ENCODE measurements around the gene LHX4. TPM values are rescaled to one million over a fixed set of nuclear protein-coding genes. Genes with fewer than 3 reads are reported as not detected.
A peak's percentile ranks its signal among the peaks of the same experiment; 100 is the strongest.

Gene LHX4
- total RNA-seq, 2 experiments from 2014 or later: not detected

DNA sequence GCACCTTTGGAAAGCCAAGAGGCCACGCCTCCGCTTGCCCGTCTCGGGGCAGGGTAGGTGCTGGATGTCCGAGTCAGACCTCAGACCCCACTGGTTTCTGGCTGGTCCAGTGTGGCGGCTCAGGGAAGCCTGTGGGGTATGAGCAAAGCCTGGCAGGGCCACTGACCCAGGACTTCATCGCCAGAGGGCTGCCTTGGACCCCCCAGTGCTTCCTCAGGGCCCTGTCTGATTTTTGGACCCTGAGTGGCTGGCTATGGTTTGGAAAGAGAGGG lies 20.4 kb downstream of the LHX4 start:
- CTCF ChIA-PET: interaction anchor here (1.7 kb wide), 1 partner anchor 164 kb away, joined by 4 read pairs; no protein-coding TSS in a partner anchor
- Mint-ChIP-seq H3K9me3 (ENCODE audit: insufficient read depth) (no peaks in the 10 kb centered on the region), H3K27me3 (ENCODE audit: low read depth) (no peaks in the 10 kb centered on the region), H3K4me1 (ENCODE audit: low read depth) (peaks cover 3% of the 10 kb centered on the region), H3K36me3 (ENCODE audit: low read depth) (no peaks in the 10 kb centered on the region), H3K4me3 (no peak overlapping the region), H3K27ac (no peak overlapping the region)
- DNase-seq (no peak), ATAC-seq (no peak)
- POLR2A ChIA-PET: no interaction called here

DNA sequence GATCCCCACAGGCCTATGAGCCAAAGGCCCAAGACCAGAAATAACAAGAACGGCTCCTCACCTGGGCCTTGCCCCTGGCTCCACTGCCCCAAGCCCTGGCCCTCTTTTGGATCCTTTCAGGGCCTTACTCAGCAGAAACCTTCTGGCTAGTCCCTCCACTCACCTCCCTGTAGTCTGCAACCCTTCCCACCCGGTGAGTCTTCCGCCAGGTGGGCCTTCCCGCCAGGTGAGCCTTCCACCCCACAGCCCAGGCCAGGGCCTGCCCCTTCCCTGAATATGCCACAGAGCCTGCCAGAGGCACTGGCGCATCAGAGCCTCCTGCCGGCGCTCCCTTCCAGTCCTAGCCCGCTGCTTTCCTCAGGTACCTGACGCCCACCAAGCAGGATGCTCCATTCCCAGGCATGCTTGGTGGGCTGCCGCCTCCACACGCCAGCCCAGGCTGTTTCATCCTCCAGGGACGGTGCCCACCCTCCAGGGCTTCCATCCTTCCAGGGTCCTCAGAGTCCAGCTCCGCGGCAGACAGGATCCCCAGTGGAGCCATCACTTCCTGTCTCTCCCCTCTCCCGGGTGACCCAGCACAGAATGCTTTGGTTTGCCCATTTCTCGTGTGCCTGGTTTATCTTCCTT lies 20.9 kb downstream of the LHX4 start:
- no peaks in the 10 kb centered on the region for H3K36me3 Mint-ChIP-seq (ENCODE audit: low read depth)
- H3K27me3 Mint-ChIP-seq (ENCODE audit: low read depth): no peaks in the 10 kb centered on the region
- peaks cover 3% of the 10 kb centered on the region for H3K4me1 Mint-ChIP-seq (ENCODE audit: low read depth)
- no peak overlapping the region for H3K4me3 Mint-ChIP-seq
- no peak overlapping the region for H3K27ac Mint-ChIP-seq
- no peaks in the 10 kb centered on the region for H3K9me3 Mint-ChIP-seq (ENCODE audit: insufficient read depth)
- POLR2A ChIA-PET: no interaction called here
- CTCF ChIA-PET: interaction anchor here (1.3 to 3.7 kb wide), 6 partner anchors 10 to 232 kb away, joined by 3 to 19 read pairs (median 8); no protein-coding TSS in a partner anchor
- ATAC-seq: no peak
- no peak for DNase-seq

DNA sequence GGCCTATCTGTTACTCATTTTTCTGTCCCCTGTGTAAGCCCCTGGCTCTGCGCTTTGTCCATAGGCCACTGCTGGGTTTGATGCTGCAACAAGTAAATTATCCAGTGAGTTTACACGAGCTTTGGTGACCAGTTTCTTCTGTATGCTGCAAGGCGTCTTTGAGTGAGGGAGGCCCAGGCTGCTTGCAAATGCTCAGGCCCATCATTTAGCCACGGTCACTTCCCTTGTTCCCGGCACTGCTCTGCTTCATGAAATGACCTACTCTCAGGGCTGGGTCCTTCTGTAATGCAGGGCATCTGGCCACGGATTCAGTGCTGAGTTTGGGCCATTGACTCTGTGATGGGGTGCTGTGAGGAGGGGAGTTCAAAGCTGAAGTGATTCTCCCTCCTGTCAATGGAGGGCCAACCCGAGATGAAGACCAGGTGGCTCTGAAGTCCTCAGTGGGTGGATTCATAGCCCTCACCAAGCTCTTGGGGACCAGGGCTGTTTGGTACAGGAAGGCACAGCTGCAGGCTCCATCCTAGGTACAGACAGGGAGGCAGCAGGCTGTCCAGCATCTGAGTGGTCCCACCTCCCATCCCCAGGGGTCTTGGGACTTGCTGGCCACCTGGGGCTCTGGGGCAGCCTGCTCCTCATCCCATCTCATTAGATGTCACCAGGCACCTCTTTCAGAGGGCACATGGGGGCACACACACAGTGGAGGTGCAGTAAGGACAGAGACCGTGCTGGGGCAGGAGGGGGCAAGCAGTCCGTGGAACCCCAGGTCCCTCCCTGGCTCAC lies 21.7 kb downstream of the LHX4 start:
- ATAC-seq: no peak
- no peak overlapping the region for H3K4me3 Mint-ChIP-seq
- H3K27me3 Mint-ChIP-seq (ENCODE audit: low read depth): no peaks in the 10 kb centered on the region
- CTCF ChIA-PET: interaction anchor here (1.3 to 3.7 kb wide), 9 partner anchors 9 to 231 kb away, joined by 3 to 19 read pairs (median 5); no protein-coding TSS in a partner anchor
- no peaks in the 10 kb centered on the region for H3K9me3 Mint-ChIP-seq (ENCODE audit: insufficient read depth)
- POLR2A ChIA-PET: no interaction called here
- H3K4me1 Mint-ChIP-seq (ENCODE audit: low read depth): peaks cover 3% of the 10 kb centered on the region
- no peak for DNase-seq
- no peak overlapping the region for H3K27ac Mint-ChIP-seq
- H3K36me3 Mint-ChIP-seq (ENCODE audit: low read depth): no peaks in the 10 kb centered on the region

DNA sequence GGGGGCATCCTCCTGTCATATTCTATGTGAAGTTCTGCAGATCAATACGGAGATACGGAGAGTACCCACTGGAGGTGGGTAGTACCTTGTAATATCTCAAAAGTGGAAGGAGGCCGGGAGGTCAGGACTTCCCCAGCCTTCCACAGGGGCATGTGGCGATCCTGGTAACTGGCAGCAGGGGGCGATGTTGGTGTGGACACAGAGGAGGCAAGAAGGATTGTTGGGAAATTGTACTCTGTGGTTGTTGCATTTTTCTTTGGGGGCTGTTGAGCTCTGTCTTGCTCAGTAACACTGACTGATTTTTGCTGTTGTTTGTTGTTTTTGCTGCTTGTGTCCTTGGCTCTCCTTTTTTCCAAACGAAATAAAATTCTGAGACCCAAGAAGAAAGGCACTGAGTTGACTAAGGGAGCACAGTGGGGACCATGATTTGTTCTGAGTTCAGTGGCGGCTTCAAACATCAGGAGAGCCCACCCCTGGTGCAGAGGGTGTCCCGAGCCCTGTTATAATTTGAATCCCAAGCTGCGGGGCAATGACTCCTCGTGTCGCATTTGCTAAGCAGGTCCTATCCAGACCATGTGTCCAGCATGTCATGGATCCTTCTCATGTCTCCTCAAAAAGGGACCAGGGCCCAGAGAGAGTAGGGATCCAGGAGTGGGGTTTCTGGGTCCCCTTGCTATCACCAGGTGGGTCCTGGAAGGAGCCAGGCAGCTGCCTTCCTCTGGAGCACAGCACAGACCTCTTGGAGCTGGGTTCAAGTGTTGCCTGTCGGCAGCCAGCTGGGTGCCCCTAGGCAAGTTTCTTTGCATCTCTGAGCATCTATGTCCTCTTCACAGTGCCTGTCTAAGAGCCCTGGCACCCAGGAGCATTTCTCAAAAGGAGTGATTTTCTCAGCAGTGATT lies 22.8 kb downstream of the LHX4 start:
- Mint-ChIP-seq H3K36me3 (ENCODE audit: low read depth) (no peaks in the 10 kb centered on the region), H3K27ac (no peak overlapping the region), H3K9me3 (ENCODE audit: insufficient read depth) (no peaks in the 10 kb centered on the region), H3K4me3 (no peak overlapping the region), H3K27me3 (ENCODE audit: low read depth) (peaks cover 2% of the 10 kb centered on the region), H3K4me1 (ENCODE audit: low read depth) (no peaks in the 10 kb centered on the region)
- peak; percentile 80 for DNase-seq
- POLR2A ChIA-PET: no interaction called here
- CTCF ChIA-PET: interaction anchor here (0.7 to 3.7 kb wide), 25 partner anchors 8 to 252 kb away, joined by 3 to 19 read pairs (median 4); no protein-coding TSS in a partner anchor
- peak; percentile 59 for ATAC-seq

DNA sequence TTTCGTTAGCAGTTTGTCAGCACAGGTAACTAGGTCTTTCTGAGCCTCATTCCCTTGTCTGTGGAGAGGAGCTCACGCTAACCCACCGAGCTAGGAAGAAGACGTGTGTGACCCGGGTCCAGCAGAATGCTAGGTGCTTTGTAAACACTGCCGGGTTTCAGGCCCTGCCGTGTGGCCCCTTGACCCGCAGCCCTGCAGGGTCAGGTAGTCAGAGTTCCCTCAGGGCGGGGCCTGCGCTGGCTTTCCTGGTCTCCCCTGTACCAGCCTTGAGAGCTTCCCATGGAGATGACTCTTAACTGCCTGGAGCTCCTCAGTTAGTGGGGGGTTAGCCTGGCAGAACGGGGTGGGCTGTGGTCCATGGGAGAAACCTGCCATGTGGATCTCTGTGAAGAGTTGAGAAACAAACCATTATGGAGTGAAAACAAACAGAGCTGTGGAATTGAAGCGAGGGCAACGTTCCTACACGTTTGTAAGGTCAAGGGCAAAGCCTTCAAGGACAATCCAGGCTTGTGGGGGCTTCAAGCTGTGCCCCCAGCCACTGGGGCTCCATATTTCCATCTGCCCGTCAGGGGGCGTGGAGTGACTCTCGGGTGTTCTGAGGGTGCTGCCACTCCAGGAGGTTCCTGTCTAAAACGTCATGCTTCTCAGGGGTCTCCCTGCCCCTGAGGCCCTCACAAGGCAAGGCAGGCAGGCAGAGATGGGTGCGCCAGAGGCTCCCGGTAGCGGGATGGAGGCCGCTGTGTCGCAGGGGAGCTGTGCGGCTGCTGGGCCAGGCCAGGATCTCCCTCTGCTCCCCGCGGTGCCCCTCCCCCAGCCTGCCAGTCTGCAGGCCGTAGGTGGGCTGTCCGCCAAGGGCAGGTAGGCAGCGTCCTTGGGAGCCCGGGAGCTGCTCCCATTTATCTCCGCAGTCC lies 23.8 kb downstream of the LHX4 start:
- no peaks in the 10 kb centered on the region for H3K4me1 Mint-ChIP-seq (ENCODE audit: low read depth)
- CTCF ChIA-PET: interaction anchor here (0.8 to 3.7 kb wide), 20 partner anchors 7 to 251 kb away, joined by 3 to 19 read pairs (median 4); no protein-coding TSS in a partner anchor
- H3K4me3 Mint-ChIP-seq: no peak overlapping the region
- no peak for ATAC-seq
- POLR2A ChIA-PET: no interaction called here
- peaks cover 2% of the 10 kb centered on the region for H3K27me3 Mint-ChIP-seq (ENCODE audit: low read depth)
- no peaks in the 10 kb centered on the region for H3K9me3 Mint-ChIP-seq (ENCODE audit: insufficient read depth)
- H3K27ac Mint-ChIP-seq: no peak overlapping the region
- no peaks in the 10 kb centered on the region for H3K36me3 Mint-ChIP-seq (ENCODE audit: low read depth)
- no peak for DNase-seq

DNA sequence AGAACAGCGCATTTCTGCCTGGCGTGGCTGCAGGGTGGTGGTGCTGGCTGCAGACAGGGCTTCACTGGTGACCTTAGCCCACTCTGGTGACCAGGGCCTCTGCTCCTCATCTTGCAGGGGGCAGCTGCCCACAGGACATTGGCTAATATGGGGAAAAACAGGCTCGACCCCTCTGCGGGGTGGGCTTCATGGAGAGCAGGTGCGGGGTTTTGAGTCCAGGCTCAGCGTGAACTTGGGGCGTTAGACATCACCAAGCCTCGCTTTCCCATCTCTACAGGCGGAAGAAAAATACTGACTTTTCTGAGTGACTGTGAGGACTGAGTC lies 24.4 kb downstream of the LHX4 start:
- Mint-ChIP-seq H3K36me3 (ENCODE audit: low read depth) (no peaks in the 10 kb centered on the region), H3K4me3 (no peak overlapping the region), H3K9me3 (ENCODE audit: insufficient read depth) (no peaks in the 10 kb centered on the region), H3K27me3 (ENCODE audit: low read depth) (peaks cover 2% of the 10 kb centered on the region), H3K27ac (no peak overlapping the region), H3K4me1 (ENCODE audit: low read depth) (no peaks in the 10 kb centered on the region)
- DNase-seq (no peak), ATAC-seq (no peak)
- CTCF ChIA-PET: interaction anchor here (2.1 to 3.7 kb wide), 3 partner anchors 31 to 228 kb away, joined by 6 to 19 read pairs (median 17); no protein-coding TSS in a partner anchor
- POLR2A ChIA-PET: no interaction called here

DNA sequence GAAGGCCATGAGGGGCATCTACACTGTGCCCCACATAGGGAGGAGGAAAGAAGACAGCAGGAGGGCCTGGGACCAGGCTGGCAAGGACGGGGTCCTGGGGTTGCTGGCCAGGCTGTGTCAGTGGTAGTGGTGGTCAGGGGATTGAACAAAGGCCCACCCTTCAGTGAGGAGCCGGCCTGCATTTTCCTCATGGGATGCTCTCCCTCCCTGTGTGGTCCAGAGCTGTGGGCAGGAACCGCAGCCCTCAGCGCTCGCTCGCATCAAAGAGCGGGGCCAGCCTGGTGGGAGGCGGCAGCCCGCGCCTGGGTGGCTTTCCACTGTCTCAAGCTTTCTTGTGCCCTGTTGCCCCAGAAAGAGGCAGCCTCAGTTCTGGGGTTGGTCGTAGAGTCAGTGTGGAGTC lies 24.8 kb downstream of the LHX4 start:
- H3K27me3 Mint-ChIP-seq (ENCODE audit: low read depth): peaks cover 2% of the 10 kb centered on the region

DNA sequence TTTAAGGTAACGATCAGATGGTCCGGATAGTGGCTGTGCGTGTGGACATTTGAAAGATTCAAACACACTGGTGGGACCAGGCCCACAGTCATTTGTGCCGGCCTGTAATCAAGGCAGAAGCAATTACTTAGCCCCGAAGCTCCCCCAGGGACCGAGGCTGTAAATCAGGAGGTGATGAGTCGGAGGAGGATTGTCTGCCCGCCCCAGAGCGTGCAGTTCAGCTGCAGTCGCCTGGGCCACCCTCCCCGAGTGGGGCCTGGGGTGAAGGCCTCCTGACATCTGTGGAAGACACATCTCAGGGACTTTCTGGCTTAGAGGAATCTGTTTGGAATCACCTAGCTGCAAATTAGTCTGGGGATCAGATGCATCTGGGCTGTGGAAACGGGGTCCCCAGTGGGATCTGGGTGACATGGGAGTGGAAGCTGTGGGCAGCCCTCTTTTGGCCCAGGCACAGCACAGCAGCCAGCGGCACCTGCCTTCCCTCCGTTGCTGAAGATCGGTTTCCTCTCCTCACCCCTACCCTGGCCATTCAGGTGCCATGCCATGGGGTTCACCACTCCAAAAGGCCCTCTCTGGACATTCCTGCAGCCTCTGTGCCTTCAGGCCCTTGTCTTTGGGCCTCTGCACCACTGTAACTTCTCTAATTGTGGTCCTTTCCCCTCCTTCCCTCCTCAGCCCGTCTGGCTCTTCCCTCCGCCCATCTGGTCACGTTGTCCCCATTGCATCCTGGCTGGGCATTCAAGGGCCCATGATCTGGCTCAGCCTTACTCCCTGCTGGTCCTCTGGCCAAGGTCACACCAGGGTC lies 25.7 kb downstream of the LHX4 start:
- peaks cover 2% of the 10 kb centered on the region for H3K27me3 Mint-ChIP-seq (ENCODE audit: low read depth)
- no peak overlapping the region for H3K4me3 Mint-ChIP-seq
- no peaks in the 10 kb centered on the region for H3K36me3 Mint-ChIP-seq (ENCODE audit: low read depth)
- POLR2A ChIA-PET: no interaction called here
- CTCF ChIA-PET: no interaction called here
- DNase-seq (no peak), ATAC-seq (no peak)
- H3K4me1 Mint-ChIP-seq (ENCODE audit: low read depth): no peaks in the 10 kb centered on the region
- H3K27ac Mint-ChIP-seq: no peak overlapping the region
- no peaks in the 10 kb centered on the region for H3K9me3 Mint-ChIP-seq (ENCODE audit: insufficient read depth)

More for the DNA sequence above, 24.8 kb downstream of the LHX4 start:
- Mint-ChIP-seq H3K36me3 (ENCODE audit: low read depth) (no peaks in the 10 kb centered on the region), H3K27ac (no peak overlapping the region), H3K4me3 (no peak overlapping the region), H3K9me3 (ENCODE audit: insufficient read depth) (no peaks in the 10 kb centered on the region), H3K4me1 (ENCODE audit: low read depth) (no peaks in the 10 kb centered on the region)
- DNase-seq: no peak
- ChIA-PET POLR2A (no interaction called here), CTCF (no interaction called here)
- no peak for ATAC-seq

DNA sequence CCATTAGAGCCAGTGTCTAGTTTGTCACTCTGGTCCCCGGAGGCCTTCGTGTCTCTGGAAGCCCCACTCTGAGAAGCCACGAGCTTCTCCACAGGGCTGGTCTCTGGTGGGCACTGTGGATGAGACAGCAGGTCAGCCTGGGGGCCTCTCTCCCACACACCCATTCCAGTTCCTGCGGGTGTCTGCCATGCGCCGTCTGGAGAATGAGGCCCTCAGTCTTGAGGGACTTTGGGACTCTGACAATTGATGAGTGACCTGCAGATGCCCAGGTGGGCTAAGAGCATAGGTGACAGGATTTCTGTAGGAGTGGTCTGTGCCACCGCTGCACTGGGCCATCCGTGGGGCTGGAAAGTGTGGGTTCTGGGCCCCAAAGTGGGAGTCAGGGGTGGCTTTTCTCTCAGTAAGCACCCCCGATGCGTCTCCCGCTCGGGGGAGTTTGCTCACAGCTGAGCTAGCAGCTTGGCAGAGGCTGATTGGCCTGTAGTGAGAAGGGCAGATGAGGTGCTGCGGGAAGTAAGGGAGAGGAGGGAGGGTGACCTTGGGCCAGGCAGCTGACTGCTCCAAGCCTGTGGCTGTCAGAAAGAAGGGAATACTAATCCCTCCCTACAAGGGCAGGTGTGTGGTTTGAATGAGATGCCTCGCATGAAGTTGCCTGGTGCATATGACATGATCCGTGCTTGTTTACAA lies 26.4 kb downstream of the LHX4 start:
- no peak for ATAC-seq
- CTCF ChIA-PET: no interaction called here
- H3K27ac Mint-ChIP-seq: no peak overlapping the region

DNA sequence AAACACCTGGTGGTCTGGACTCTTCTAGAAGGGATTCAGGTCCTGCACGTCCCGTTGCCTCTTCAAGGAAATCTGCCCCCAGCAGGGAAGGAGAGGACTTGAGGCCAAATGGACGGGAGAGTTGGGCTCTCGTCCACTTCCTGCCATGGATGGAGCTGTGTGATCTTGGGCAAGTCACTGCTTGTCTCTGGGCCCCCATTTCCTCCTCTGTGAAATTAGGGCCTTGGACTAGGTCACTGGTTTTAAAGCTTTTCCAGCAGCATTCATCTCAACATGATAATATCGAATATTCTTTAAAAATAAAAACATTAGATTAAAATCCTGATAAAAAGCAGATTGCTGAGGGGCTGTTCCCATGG lies 26.9 kb downstream of the LHX4 start:
- H3K4me1 Mint-ChIP-seq (ENCODE audit: low read depth): no peaks in the 10 kb centered on the region
- H3K4me3 Mint-ChIP-seq: no peak overlapping the region
- no peaks in the 10 kb centered on the region for H3K9me3 Mint-ChIP-seq (ENCODE audit: insufficient read depth)
- DNase-seq (no peak), ATAC-seq (no peak)
- no peak overlapping the region for H3K27ac Mint-ChIP-seq
- CTCF ChIA-PET: no interaction called here
- H3K27me3 Mint-ChIP-seq (ENCODE audit: low read depth): peaks cover 2% of the 10 kb centered on the region
- POLR2A ChIA-PET: no interaction called here
- H3K36me3 Mint-ChIP-seq (ENCODE audit: low read depth): no peaks in the 10 kb centered on the region

More for the DNA sequence above, 26.4 kb downstream of the LHX4 start:
- Mint-ChIP-seq H3K27me3 (ENCODE audit: low read depth) (peaks cover 2% of the 10 kb centered on the region), H3K36me3 (ENCODE audit: low read depth) (no peaks in the 10 kb centered on the region), H3K9me3 (ENCODE audit: insufficient read depth) (no peaks in the 10 kb centered on the region), H3K4me1 (ENCODE audit: low read depth) (no peaks in the 10 kb centered on the region), H3K4me3 (no peak overlapping the region)
- no peak for DNase-seq
- POLR2A ChIA-PET: no interaction called here
